ENCODE data around the gene ATG16L1. TPM values are rescaled to one million over a fixed set of nuclear protein-coding genes. Genes with fewer than 3 reads are reported as not detected.

ATG16L1 gene
- total and polyA plus RNA-seq, 10 of the 15 experiments (the other 5 are each of a cell fraction or from before 2014, with no cell fraction given): 5.2 to 26.6 (median 15.6) TPM

GRCh38 chr2:233227346-233227978 lies 24.0 kb upstream of the ATG16L1 start:
- no peaks in the 10 kb centered on the region for H3K79me2 ChIP-seq (ENCODE audit: control insufficient read depth, insufficient read depth, low read length)
- ChIA-PET RAD21 (ENCODE audit: unreplicated experiment) (interaction anchor here (0.9 kb wide), 1 partner anchor 167 kb away, joined by 4 read pairs; the partner anchor contains the start of gene INPP5D), CTCF (interaction anchor here (1.2 kb wide), 1 partner anchor 21 kb away, joined by 3 read pairs; no protein-coding TSS in a partner anchor), POLR2A (interaction anchor here (0.6 to 0.7 kb wide), 2 partner anchors 33 to 611 kb away, joined by 3 to 5 read pairs; no protein-coding TSS in a partner anchor), SMC1A (ENCODE audit: uncharacterized antibody, unreplicated experiment) (interaction anchor here (1.7 kb wide), 1 partner anchor 20 kb away, joined by 3 read pairs; no protein-coding TSS in a partner anchor)
- H3K4me2 ChIP-seq (ENCODE audit: control insufficient read depth, insufficient read depth): no peak overlapping the region
- H3K36me3 ChIP-seq (ENCODE audit: control insufficient read depth in 2 of 2, insufficient read depth in 2 of 2, low read length in 1 of 2): no peaks in the 10 kb centered on the region
- no peak overlapping the region for H3K4me3 ChIP-seq
- H3K4me1 ChIP-seq (ENCODE audit: control insufficient read depth, insufficient read depth, low read length): peaks cover 28% of the 10 kb centered on the region
- 70% methylated on average over 7 of the region's 7 CpGs for WGBS (ENCODE audit: insufficient coverage, insufficient replicate concordance, low lambda C conversion rate, missing lambda C conversion rate)
- H3K27me3 ChIP-seq (replicated peaks in 1 of 2; ENCODE audit: control insufficient read depth in 2 of 2, insufficient read depth in 2 of 2, low read length in 1 of 2): no peaks in the 10 kb centered on the region
- DNase-seq (ENCODE audit: low read depth, low spot score) (no peak), FAIRE-seq (no peak), ATAC-seq (no peak)
- H3K9ac ChIP-seq (ENCODE audit: control insufficient read depth, insufficient read depth, low read length): no peak overlapping the region
- H4K20me1 ChIP-seq (ENCODE audit: control insufficient read depth, insufficient read depth): no peaks in the 10 kb centered on the region
- in situ Hi-C loops (cut with MboI) (no loop called here), intact Hi-C loops (cut with micrococcal nuclease; ENCODE audit: unreplicated experiment) (no loop called here)
- H3K9me3 ChIP-seq (replicated peaks; ENCODE audit: control insufficient read depth, insufficient read depth, low read length): no peaks in the 10 kb centered on the region; the same call in 2 of the 3 replicates
- no peak for TF ChIP-seq IRF3 (IDR thresholded peaks at IDR 0.05)
- TF ChIP-seq ZNF217 (IDR thresholded peaks at IDR 0.05): no peak
- TF ChIP-seq E4F1 (IDR thresholded peaks at IDR 0.05; ENCODE audit: borderline replicate concordance, partially characterized antibody): no peak
- no peak for TF ChIP-seq ZNF274 (IDR thresholded peaks at IDR 0.05; ENCODE audit: insufficient read depth, insufficient read length)
- TF ChIP-seq POLR2AphosphoS2 (IDR thresholded peaks at IDR 0.05; ENCODE audit: low read depth, low read length): no peak
- TF ChIP-seq CHD4 (IDR thresholded peaks at IDR 0.05): no peak
- no peak for TF ChIP-seq BCL3 (IDR thresholded peaks at IDR 0.05; ENCODE audit: borderline replicate concordance, insufficient read depth, low read depth, low read length, poor library complexity, severe bottlenecking)
- no peak for TF ChIP-seq USF2 (IDR thresholded peaks at IDR 0.05; ENCODE audit: borderline replicate concordance, low read depth, low read length)
- no peak for TF ChIP-seq JUNB (IDR thresholded peaks at IDR 0.05)
- TF ChIP-seq ESRRA (IDR thresholded peaks at IDR 0.05; ENCODE audit: low read length): no peak
- no TSS peak for BruUV-seq (replicated peaks)
- no peak overlapping the region for H3K27ac ChIP-seq (ENCODE audit: control insufficient read depth, insufficient read depth)
- H2AFZ ChIP-seq (ENCODE audit: control insufficient read depth, low read depth, low read length): no peak overlapping the region
